Tibial nerve (tissue), 4 donors: ENCODE measurements around the gene CDC25A. TPM values are rescaled to one million over a fixed set of nuclear protein-coding genes. Genes with fewer than 3 reads are reported as not detected.

ENCODE experiments used
- DNase-seq, 2 donors: peaks; one replicate each; pipeline ENCODE4 v3.0.0-alpha.2; 2019; ENCODE audit warnings: low spot score in 2 of 2
- H3K27ac ChIP-seq, 4 donors: fragments of 200-600 bp; sonication (generic) in 3 of 4; one replicate each; pipeline ENCODE4 v1.5.1; 2017 to 2019; ENCODE audit warnings: mild to moderate bottlenecking in 1 of 4
- H3K27me3 ChIP-seq, 2 donors: fragments of 200-600 bp; sonication (generic) in 1 of 2; one replicate each; pipeline versions ENCODE4 v1.5.1 to v1.6.0; 2017 to 2019
- H3K36me3 ChIP-seq, 3 donors: fragments of 200-600 bp; sonication (generic); one replicate each; pipeline ENCODE4 v1.5.1; 2018 to 2019
- H3K4me1 ChIP-seq, 4 donors: fragments of 200-600 bp; sonication (generic) in 3 of 4; one replicate each; pipeline ENCODE4 v1.5.1; 2017 to 2019
- H3K4me3 ChIP-seq, 4 donors: fragments of 200-600 bp; sonication (generic) in 3 of 4; one replicate each; pipeline ENCODE4 v1.5.1; 2017 to 2019; ENCODE audit warnings: mild to moderate bottlenecking in 1 of 4, moderate library complexity in 1 of 4
- H3K9me3 ChIP-seq, 4 donors: fragments of 200-600 bp; sonication (generic) in 3 of 4; one replicate each; pipeline ENCODE4 v1.5.1; 2017 to 2019
- EP300 ChIP-seq, 2 donors: sonication (generic); formaldehyde crosslinking; IDR thresholded peaks; one replicate each; pipeline ENCODE4 v1.6.1; 2017; ENCODE audit warnings: antibody characterized with exemption in 2 of 2, mild to moderate bottlenecking in 1 of 2
- POLR2A ChIP-seq, 2 donors: fragments of 450-650 bp; IDR thresholded peaks; one replicate each; pipeline ENCODE4 v1.6.1; 2017; ENCODE audit warnings: antibody characterized with exemption in 2 of 2, mild to moderate bottlenecking in 2 of 2, moderate library complexity in 2 of 2
- WGBS, 2 donors: methylation state at CpG; one replicate each; pipeline ENCODE4 v1.1.5; 2018; 5-methylcytosine and 5-hydroxymethylcytosine counted together
- total RNA-seq, 4 donors: library from RNA; depleted of rRNA; stranded (reverse); fragments of >200 nt; gene quantifications; one replicate each; pipeline ENCODE4 v1.1.0, GENCODE V29; 2016
- TF ChIP-seq, protein P1 (sequence below), 5 experiments: fragments of 200-600 bp in 3 of 5; fragments of 450-650 bp in 2 of 5; sonication (generic) in 3 of 5; IDR thresholded peaks; one replicate each; pipeline ENCODE4 v1.5.1; 2016 to 2019; ENCODE audit warnings: antibody characterized with exemption in 5 of 5, mild to moderate bottlenecking in 3 of 5, moderate library complexity in 2 of 5

CDC25A gene
- total RNA-seq, 4 donors from 2014 or later, result 0.44 to 7.1 (median 2.1) TPM; not detected in 1

DNA sequence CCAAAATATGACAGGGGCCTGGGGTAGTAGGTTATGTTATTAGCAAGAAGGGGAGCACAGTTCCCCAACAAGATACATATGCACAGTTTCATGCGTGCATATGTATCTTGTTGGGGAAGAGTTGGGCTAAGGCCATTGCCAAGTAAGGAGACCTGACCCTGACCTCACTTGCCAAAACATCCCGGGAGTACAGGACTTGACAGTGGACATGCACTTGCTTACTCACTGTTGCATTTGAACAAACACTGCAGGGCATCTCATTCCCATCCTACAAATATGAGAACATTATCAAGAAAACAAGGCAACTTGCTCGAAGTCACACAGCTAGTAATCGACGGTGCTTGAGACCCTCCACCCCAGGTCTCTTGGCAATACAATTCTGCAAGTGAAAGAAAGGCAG, 30.3 kb upstream of the CDC25A start:
- no peak overlapping the region for H3K4me3 ChIP-seq
- TF ChIP-seq EP300 (IDR thresholded peaks at IDR 0.05) (no peak), POLR2A (IDR thresholded peaks at IDR 0.05) (no peak)
- H3K9me3 ChIP-seq, result no peaks in the 10 kb centered on the region
- no peak overlapping the region for H3K27ac ChIP-seq
- DNase-seq, result no peak
- no peaks in the 10 kb centered on the region for H3K36me3 ChIP-seq
- 88% methylated on average over 5 of the region's 5 CpGs for WGBS, 2 donors
- peaks cover 0 to 24% (median 13%) of the 10 kb centered on the region in 4 donors for H3K4me1 ChIP-seq
- no peaks in the 10 kb centered on the region for H3K27me3 ChIP-seq

DNA sequence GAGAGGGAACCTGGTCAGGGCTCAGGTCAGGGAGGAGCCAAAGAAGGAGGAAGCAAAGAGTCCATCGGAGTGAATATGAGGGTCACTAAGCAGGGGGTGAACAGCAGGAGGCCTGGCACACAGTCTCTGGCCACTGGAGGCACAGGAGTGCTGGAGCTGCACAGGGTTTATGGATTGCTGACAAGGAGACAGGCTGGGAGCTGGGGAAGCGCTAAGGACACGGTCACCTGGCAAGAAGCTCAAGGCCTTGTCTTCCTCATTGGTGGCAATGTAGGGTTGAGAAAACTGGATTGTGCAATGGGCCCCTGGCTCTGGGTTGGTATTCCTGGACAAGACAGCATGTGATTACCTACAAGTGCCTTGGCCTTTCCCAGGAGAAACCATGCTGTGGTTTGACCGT, 29.2 kb upstream of the CDC25A start:
- Histone ChIP-seq H3K9me3 (no peaks in the 10 kb centered on the region), H3K4me3 (no peak overlapping the region), H3K4me1 (peaks cover 0 to 24% (median 13%) of the 10 kb centered on the region in 4 donors), H3K36me3 (no peaks in the 10 kb centered on the region), H3K27ac (no peak overlapping the region), H3K27me3 (no peaks in the 10 kb centered on the region)
- peak in 1 of 2 donors; percentile 26 for DNase-seq
- TF ChIP-seq, protein P1, sequence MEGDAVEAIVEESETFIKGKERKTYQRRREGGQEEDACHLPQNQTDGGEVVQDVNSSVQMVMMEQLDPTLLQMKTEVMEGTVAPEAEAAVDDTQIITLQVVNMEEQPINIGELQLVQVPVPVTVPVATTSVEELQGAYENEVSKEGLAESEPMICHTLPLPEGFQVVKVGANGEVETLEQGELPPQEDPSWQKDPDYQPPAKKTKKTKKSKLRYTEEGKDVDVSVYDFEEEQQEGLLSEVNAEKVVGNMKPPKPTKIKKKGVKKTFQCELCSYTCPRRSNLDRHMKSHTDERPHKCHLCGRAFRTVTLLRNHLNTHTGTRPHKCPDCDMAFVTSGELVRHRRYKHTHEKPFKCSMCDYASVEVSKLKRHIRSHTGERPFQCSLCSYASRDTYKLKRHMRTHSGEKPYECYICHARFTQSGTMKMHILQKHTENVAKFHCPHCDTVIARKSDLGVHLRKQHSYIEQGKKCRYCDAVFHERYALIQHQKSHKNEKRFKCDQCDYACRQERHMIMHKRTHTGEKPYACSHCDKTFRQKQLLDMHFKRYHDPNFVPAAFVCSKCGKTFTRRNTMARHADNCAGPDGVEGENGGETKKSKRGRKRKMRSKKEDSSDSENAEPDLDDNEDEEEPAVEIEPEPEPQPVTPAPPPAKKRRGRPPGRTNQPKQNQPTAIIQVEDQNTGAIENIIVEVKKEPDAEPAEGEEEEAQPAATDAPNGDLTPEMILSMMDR (IDR thresholded peaks at IDR 0.05), result no peak
- no peak for TF ChIP-seq POLR2A (IDR thresholded peaks at IDR 0.05)
- peak in 1 of 2 donors; percentile 34 for TF ChIP-seq EP300 (IDR thresholded peaks at IDR 0.05)
- 88 to 89% methylated on average over 4 of the region's 4 CpGs for WGBS, 2 donors

GRCh38 chr3:48215876-48216275, 27.7 kb upstream of the CDC25A start:
- Histone ChIP-seq H3K9me3 (no peaks in the 10 kb centered on the region), H3K27ac (peak overlapping the region in 3 of 4 donors; percentile 51 to 77 (median 71)), H3K36me3 (no peaks in the 10 kb centered on the region), H3K4me1 (peaks cover 0 to 24% (median 13%) of the 10 kb centered on the region in 4 donors), H3K4me3 (no peak overlapping the region), H3K27me3 (no peaks in the 10 kb centered on the region)
- WGBS, 2 donors, result 35 to 46% methylated on average over 5 of the region's 5 CpGs
- peak; percentile 44 to 71 for DNase-seq
- no peak for TF ChIP-seq EP300 (IDR thresholded peaks at IDR 0.05)
- TF ChIP-seq POLR2A (IDR thresholded peaks at IDR 0.05), result no peak
- TF ChIP-seq, protein P1 (IDR thresholded peaks at IDR 0.05), result no peak

DNA sequence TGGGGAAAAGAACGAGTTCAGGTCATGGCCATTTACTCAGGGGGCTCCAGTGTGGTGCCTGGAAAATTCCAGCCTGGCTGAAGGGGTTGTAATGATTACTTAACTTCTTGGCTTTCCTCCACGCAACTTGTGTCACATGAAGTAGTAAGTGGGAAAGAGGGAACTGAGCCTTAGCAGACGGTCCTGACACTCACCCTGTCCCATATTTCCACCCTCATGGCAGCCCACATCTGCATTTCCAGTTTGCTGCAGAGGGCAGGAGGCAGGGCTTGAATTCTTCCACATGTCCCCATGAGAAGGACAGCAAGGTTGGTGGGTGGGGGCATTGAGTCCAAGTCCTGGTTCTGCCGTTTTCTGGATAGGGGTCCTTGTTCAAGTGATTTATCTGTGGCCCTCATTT, 27.2 kb upstream of the CDC25A start:
- H3K27ac ChIP-seq, result peak overlapping the region; percentile 43 to 77 (median 61)
- peak in 1 of 2 donors; percentile 87 for DNase-seq

DNA sequence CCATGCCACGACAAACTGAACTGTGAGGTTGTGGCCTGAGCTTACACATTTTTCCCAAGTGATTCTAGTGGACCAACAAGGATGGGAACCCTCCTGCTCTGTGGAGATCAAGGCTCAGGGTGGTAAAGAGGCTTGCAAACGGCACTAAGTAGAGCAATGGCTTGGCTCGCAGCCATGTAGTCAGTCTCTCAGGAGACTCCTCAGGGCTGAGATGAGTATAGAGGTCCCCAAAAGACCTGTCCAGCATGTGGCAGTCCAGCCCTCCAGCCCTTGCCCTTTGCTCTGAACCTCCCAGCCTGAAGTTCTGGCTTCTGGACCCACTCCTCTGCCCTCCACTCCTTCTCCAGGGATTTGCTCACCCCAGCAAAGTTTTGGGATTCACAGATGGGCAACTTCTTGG, 26.8 kb upstream of the CDC25A start:
- no peaks in the 10 kb centered on the region for H3K9me3 ChIP-seq
- 68 to 70% methylated on average over 3 of the region's 3 CpGs for WGBS, 2 donors
- peak; percentile 65 to 72 for DNase-seq
- H3K36me3 ChIP-seq, result no peaks in the 10 kb centered on the region
- H3K4me1 ChIP-seq, result peaks cover 0 to 24% (median 13%) of the 10 kb centered on the region in 4 donors
- TF ChIP-seq, protein P1 (IDR thresholded peaks at IDR 0.05), result no peak
- TF ChIP-seq POLR2A (IDR thresholded peaks at IDR 0.05) (no peak), EP300 (IDR thresholded peaks at IDR 0.05) (no peak)
- H3K27me3 ChIP-seq, result no peaks in the 10 kb centered on the region
- no peak overlapping the region for H3K4me3 ChIP-seq
- H3K27ac ChIP-seq, result peak overlapping the region; percentile 43 to 77 (median 61)

More for the DNA sequence above, 27.2 kb upstream of the CDC25A start:
- peaks cover 0 to 24% (median 13%) of the 10 kb centered on the region in 4 donors for H3K4me1 ChIP-seq
- no peaks in the 10 kb centered on the region for H3K9me3 ChIP-seq
- H3K36me3 ChIP-seq, result no peaks in the 10 kb centered on the region
- TF ChIP-seq POLR2A (IDR thresholded peaks at IDR 0.05) (no peak), EP300 (IDR thresholded peaks at IDR 0.05) (peak; percentile 22 to 57)
- TF ChIP-seq, protein P1 (IDR thresholded peaks at IDR 0.05), result no peak
- no peak overlapping the region for H3K4me3 ChIP-seq
- 26 to 28% methylated on average over 4 of the region's 4 CpGs for WGBS, 2 donors
- H3K27me3 ChIP-seq, result no peaks in the 10 kb centered on the region
